PC-3 (cell line): ENCODE measurements around the gene HOXC10.

Experiments
- CTCF ChIP-seq: fragments of 300-600 bp; sonication (generic); conservative IDR thresholded peaks from 2 replicates; pipeline ENCODE4 v1.5.1; 2017; ENCODE audit warnings: antibody characterized with exemption, low read depth, mild to moderate bottlenecking, low read length
- EZH2phosphoT487 ChIP-seq: fragments of 300-600 bp; sonication (generic); IDR thresholded peaks from 2 replicates; pipeline ENCODE4 v1.6.1; 2018; ENCODE audit warnings: mild to moderate bottlenecking, antibody characterized with exemption, low read length, borderline replicate concordance

- no peak for TF ChIP-seq CTCF
- TF ChIP-seq EZH2phosphoT487, result no peak
Observed at GRCh38 chr12:54039417-54040147, 54.6 kb downstream of the HOXC10 start.
